Stimulated activated CD8-positive, alpha-beta memory T cell treated with anti-CD3 and anti-CD28 coated beads, Interleukin-4, amount 100 ng/mL, for 4 hours (primary cell): ENCODE data around the gene TBCB.
"Not testable (repeated sequence)": the region's sequence is repeated elsewhere in the genome, so short reads cannot be mapped to it uniquely, and the experiment has no call there.

Source experiments
- DNase-seq, 2 donors: peaks; one replicate each; pipeline ENCODE4 v3.0.0-alpha.2; 2020; ENCODE audit warnings: low read depth in 2 of 2, low spot score in 1 of 2

Gene TBCB

DNA sequence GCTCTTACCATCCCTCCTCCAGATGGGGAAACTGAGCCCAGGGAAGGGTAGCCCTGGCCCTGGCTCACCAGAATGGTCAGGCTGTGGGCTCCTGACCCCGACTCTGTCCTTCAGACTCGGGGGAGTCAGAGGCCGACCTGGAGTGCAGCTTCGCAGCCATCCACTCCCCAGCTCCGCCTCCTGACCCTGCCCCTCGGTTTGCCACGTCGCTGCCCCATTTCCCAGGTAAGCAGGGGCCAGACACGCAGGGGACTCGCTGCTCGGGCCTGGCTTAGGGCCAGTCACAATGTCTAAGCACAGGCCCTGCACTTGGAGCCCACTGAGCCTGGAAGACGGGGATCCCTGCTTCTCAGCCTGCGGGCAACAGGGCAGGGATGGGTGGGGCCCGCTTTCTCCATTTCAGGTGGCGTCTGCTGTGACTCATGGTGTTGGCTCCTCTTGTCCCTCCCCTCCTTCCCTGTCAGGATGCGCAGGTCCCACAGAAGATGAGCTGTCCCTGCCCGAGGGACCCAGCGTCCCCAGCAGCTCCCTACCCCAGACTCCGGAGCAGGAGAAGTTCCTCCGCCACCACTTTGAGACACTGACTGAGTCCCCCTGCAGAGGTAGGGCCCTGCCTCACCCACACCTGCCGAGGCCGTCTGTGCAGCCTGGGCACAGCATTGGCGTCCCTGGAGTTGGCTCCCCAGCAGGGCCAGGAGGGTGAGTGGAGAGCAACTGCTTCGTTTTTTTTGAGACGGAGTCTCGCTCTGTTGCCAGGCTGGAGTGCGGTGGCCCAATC lies 13.5 kb upstream of the TBCB start:
- DNase-seq: no peak

DNA sequence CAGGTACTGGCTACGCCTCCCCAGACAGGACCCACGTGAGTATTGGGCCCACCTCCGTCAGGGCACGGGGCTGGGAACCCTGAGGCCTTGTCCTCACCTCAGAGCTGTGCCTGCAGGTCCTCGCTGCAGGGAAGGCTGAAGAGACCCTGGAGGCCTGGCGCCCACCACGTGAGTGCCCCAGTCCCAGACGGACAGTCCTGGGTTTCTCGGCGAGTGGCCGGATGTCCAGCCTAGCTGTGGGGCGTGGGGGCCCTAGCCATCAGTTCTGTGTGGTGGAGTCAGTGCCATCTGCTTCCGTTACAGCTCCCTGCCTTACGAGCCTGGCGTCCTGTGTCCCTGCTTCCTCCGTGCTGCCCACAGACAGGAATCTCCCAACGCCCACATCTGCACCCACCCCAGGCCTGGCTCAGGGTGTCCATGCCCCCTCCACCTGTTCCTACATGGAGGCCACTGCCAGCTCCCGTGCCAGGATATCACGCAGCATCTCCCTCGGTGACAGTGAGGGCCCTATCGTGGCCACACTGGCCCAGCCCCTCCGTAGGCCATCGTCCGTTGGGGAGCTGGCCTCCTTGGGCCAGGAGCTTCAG lies 12.1 kb upstream of the TBCB start:
- no peak for DNase-seq

- no peak for DNase-seq
Measured at GRCh38 chr19:36103842-36104552, 11.3 kb upstream of the TBCB start.

GRCh38 chr19:36106441-36106840 lies 8.8 kb upstream of the TBCB start:
- DNase-seq: no peak

- no peak for DNase-seq
Measured at GRCh38 chr19:36106991-36107390, 8.3 kb upstream of the TBCB start.

DNA sequence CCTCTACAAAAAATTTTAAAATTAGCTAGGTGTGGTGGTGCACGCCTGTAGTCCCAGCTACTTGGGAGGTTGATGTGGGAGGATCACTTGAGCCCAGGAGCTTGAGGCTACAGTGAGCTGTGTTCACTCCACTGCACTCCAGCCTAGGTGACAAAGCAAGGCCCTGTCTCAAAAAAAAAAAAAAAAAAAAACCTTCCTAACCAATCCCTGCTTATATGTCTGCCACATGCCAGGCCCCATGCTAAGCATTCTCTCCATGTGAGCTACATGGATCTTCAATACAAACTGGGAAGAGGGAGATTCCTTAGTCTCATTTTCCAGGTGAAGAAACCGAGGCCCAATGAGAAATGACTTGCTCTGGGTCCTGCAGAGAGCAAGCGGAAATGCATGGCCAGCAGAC lies 6.6 kb upstream of the TBCB start:
- DNase-seq: no peak

DNA sequence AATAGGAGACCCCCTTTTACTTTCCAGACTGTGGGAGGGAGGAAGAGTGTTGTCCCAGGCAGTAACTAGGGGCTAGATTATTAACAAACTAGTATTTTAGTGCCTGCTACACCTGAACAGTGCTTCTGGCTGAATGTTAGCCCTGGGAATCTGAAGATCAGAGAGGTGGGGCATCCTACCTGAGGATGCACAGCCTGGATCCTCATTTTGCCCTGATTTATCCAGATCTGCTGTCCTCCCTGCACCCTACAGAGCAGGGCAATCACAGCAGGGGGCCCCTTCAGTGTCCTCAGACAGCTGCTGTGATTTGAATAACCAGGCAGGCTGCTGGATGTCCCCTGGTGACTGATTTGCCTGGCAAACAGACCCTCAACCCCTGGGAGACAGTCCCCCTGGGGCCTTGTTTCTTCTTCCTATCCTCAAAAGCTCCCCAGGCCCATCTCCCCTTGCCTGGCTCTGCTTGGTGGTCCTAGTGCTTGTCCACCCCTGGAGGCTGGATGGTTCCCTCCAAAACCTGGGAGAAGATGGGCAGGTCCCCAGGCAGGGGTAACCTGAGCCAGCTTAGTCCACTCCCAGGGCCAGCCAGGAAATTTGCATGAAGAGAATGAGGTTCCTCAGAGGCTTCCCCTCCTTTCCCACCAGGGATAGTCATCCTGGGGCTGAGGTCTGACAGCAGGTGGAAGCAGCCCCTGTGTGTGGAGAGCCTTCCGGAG lies 4.6 kb upstream of the TBCB start, which contains the start of gene OVOL3:
Gene OVOL3, plus strand, starts transcription at position 657 of the 713 bp plus-strand sequence. CDS start 60 bp downstream, outside the sequence.
- no peak for DNase-seq

- DNase-seq: no peak
Measured at GRCh38 chr19:36111200-36111539, 4.1 kb upstream of the TBCB start.

DNA sequence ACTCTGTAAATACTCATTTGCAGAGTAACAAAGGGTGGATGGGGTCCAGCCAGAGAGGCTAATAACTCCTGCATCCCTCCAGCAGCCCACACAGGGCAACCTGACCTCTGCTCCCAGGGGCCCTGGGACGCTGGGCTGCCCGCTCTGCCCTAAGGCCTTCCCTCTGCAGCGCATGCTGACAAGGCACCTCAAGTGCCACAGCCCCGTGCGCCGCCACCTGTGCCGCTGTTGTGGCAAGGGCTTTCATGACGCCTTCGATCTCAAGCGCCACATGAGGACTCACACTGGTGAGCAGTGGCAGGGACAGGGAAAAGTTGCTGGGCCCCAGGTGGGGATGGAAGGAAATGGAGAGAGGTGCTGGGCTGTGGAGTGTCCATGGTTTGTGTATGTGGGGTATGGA lies 2.6 kb upstream of the TBCB start:
- no peak for DNase-seq

- no peak for DNase-seq
Measured at GRCh38 chr19:36113425-36113824, 1.8 kb upstream of the TBCB start.

DNA sequence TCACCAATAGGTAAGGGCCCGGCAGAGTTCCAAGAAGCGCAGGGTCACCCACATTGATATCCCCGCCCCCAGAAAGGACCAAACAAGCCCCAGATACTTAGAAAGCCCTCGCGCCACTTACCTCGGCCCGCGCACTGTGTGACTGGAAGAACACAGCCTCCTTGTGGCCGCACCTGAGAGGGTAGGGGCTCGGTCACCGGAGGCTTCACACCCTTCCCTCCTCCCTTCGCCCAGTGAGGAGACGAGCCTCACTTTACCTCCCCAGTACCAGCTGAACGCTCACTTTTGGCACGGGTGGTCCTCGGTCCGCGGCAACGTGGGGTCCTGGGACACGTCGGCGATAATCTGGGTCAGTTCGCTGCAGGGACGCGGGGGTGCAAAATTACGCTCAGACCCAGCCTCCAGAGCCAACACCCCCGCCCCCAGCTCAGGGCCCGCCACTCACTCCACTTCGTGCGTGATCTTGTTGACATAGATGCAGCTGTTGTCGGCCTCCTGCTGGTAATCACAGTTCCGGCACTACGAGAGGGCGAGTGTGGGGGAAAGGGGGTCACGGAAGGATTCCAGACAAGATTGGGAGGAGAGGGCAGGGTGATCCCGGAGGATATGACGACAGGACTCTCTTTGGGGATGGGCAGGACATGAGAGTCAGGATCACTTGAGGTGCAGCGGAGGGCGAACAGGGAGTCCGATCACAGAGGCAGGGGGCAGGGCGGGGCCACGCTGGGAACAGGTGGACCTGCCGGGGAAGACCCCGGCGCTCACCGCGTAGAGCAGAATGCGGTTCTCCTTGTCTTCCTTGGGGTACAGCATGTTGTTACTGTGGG lies 1.2 kb upstream of the TBCB start:
- DNase-seq: no peak

DNA sequence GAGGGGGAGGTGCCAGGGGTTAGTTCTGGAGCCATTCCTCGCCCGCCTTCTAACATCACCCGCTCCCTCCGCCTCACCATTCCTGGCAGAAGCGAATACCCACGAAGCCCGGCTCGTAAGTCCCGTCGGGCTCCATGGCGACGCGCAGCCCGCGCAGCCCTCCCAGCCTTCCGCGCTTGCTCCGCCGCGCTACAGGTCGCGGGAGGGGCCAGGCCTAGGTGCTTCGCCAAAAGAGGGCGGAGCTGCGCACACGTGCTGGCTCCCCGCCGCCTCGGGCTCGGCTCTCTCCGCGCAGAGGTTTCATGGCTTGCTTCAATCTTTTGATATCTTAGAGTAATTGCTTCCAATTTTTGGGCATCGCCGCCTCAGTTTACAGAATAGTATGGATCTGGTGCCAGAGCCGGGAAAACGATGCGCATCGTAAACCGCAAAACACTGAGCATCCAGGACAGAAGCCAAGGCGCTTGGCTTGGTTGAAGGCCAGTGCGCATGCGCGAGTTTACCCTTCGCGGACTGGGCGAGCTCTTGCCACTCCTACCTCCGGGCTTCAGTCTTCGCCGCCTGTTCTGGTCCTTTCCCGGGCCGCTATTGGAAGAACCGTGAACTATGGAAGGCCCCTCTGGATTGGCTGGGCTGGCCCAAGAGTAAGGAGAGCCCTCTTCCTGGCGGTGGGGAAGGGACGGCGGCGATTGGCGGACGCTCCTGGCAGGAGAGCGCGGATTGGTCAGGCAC lies 381 bp upstream of the TBCB start, which contains the start of gene POLR2I:
Gene POLR2I, minus strand, starts transcription at position 155 of the 732 bp plus-strand sequence. Its CDS starts 19 bp downstream, at position 136.
- DNase-seq: peak; percentile 94 to 98

- DNase-seq: no peak
Measured at GRCh38 chr19:36116344-36116637, 1.0 kb downstream of the TBCB start.

DNA sequence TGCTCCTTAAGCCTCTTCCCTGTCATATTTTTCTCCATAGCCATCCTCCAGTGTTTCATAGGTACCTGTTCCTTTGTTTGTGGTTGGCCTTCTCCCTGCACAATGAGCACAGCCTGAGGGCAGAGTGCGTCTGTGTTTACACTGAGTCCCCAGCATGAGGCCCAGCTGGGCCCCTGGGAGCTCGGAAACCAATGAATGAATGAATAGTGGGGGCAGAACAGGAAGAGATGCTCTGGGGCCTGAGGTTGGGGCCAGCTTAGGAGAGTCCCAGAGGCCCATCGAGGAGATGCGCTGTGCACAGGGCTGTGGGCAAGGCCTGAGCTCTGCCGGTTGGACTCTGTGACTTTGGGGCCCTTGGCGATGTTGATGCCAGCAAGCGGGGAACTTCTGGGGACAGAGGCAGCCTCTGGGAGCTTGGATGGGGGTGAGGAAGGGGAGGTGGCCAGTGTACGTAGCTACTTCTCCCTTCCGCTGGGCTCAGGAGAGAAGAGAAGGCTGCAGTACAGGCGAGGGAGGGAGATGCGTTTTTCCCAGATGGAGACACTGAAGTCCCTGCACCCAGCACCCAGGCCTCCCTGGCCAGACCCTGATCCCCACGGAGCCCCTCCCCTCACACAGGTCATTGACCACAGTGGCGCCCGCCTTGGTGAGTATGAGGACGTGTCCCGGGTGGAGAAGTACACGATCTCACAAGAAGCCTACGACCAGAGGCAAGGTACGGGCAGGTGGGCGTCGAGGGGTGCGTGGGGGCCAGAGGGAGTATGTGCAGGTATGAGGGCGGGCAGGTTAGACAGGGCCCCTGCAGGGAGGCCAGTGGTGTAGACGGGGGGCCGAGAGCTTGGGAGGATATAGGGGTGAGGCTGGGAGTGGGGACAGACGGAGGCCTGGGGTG lies 5.1 kb downstream of the TBCB start:
- DNase-seq: no peak

- no peak for DNase-seq
Measured at GRCh38 chr19:36120984-36121358, 5.7 kb downstream of the TBCB start.

DNA sequence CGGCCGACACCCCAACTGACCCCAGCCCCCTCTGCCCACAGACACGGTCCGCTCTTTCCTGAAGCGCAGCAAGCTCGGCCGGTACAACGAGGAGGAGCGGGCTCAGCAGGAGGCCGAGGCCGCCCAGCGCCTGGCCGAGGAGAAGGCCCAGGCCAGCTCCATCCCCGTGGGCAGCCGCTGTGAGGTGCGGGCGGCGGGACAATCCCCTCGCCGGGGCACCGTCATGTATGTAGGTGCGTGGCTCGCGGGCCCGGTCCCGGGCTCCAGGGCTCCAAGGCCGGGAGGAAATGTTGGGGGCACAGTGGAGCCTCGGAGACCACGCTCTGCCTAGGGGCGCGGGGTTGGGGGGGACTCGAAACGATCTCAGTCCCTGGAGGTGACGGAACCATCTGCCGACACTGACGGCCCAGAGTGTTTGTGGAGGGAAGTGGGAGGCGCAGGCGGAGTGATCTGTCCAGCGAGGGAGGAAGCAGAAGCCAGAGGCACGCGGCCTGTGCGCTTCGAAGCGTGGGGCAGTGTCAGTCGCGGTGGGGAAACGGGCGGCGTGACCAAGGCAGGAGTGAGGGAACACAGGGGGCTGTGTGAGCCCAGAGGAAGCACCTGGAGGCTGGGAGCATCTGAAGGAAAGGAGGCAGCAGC lies 6.3 kb downstream of the TBCB start:
- DNase-seq: no peak

DNA sequence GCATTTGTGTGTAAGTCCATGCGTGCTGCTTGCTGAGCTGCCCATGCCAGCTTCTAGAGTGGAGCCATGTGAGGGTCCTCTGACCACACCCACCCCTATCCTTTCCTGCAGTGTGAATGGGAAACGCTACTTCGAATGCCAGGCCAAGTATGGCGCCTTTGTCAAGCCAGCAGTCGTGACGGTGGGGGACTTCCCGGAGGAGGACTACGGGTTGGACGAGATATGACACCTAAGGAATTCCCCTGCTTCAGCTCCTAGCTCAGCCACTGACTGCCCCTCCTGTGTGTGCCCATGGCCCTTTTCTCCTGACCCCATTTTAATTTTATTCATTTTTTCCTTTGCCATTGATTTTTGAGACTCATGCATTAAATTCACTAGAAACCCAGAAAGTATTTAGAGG lies 10.3 kb downstream of the TBCB start:
- DNase-seq: no peak

DNA sequence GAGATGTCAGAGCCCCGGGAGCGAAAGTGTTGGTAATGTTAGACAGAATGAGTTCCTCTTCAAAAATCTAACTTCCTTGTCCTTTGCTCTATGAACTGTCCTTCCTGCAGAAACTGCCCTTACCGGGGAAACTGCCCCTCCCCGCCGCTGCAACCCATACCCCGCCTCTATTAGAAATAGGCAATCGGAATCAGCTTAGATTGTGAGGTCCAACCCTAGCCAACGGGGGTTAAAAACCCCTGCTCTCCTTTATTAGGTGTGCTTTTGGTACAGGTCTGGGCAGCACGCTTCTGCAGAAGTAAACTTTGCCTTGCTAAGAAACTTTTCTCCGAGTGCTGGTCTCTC lies 13.1 kb downstream of the TBCB start:
- no peak for DNase-seq

DNA sequence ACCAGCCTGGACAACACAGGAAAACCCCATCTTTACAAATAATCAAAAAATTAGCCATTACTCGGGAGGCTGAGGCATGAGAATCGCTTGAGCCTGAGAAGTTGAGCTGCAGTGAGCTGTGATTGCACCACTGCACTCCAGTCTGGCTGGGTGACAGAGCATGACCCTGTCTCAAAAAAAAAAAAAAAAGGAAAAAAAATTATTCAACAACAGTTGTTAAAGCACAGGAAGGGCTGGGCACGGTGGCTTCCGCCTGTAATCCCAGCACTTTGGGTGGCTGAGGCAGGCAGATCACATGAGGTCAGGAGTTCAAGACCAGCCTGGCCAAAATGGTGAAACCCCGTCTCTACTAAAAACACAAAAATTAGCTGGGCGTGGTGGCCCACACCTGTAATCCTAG lies 16.0 kb downstream of the TBCB start:
- DNase-seq: not testable (repeated sequence)
